Sigmoid colon (tissue), 4 donors: ENCODE data around the gene NOL6.

Experiments used
- POLR2AphosphoS5 ChIP-seq, 4 donors: sonication (generic); formaldehyde crosslinking; IDR thresholded peaks; one replicate each; pipeline ENCODE4 v1.6.1; 2017; ENCODE audit warnings: antibody characterized with exemption in 4 of 4
- TF ChIP-seq, protein P1 (sequence below), 4 experiments: fragments of 450-650 bp in 3 of 4; fragments of 200-600 bp in 1 of 4; IDR thresholded peaks; one replicate each; pipeline ENCODE4 v1.5.1; 2016 to 2019; ENCODE audit warnings: antibody characterized with exemption in 4 of 4, mild to moderate bottlenecking in 3 of 4, moderate library complexity in 2 of 4

DNA sequence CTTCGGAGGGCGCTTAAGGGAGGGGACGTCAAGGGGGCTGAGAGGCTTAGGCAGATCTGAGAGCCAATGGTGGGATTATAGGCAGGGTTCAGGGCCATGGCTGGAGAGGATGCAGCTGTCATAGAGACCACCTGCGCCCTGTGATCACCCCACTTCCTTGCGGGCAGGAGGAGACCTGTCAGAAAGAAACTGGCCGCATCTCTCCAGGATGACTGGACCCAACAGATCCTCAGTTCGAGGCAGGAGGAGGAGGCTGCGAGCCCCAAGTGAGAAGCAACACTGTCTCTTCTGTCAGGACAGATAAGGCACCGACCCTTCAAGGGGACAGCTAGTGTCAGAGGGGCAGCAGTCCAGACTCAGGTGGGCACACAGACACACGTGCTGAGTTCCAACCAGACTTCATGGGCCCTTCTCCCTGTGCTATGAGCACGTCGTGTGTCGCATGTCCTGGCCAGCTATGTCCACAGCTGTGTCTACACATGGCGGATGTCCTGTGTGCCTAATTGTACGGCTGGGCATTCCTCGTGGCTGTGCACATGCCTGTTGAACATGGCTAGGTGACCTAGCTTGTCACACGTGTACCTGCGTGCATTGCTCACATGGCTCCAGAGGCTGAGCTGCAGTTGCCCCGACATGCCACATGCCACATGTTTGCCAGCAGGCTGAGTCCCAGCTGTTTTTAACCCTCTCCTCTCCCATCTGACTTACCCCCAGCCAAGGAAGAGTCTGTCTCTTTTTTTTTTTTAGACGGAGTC lies 25.7 kb downstream of the NOL6 start:
- TF ChIP-seq, protein P1, sequence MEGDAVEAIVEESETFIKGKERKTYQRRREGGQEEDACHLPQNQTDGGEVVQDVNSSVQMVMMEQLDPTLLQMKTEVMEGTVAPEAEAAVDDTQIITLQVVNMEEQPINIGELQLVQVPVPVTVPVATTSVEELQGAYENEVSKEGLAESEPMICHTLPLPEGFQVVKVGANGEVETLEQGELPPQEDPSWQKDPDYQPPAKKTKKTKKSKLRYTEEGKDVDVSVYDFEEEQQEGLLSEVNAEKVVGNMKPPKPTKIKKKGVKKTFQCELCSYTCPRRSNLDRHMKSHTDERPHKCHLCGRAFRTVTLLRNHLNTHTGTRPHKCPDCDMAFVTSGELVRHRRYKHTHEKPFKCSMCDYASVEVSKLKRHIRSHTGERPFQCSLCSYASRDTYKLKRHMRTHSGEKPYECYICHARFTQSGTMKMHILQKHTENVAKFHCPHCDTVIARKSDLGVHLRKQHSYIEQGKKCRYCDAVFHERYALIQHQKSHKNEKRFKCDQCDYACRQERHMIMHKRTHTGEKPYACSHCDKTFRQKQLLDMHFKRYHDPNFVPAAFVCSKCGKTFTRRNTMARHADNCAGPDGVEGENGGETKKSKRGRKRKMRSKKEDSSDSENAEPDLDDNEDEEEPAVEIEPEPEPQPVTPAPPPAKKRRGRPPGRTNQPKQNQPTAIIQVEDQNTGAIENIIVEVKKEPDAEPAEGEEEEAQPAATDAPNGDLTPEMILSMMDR (IDR thresholded peaks at IDR 0.05) = no peak
- no peak for TF ChIP-seq POLR2AphosphoS5 (IDR thresholded peaks at IDR 0.05)
